Heart left ventricle (tissue), 16 donors: Measurements from ENCODE around the gene GPC6. TPM values are rescaled to one million over a fixed set of nuclear protein-coding genes. Genes with fewer than 3 reads are reported as not detected.
A peak's percentile ranks its signal among the peaks of the same experiment; 100 is the strongest.

Experiments
- ATAC-seq, 4 donors: fragments of 200-7000 bp; cut with Tn5 transposase; one replicate each; pipeline ENCODE4 v1.9.1; 2020 to 2022; ENCODE audit warnings: moderate library complexity in 4 of 4, mild to moderate bottlenecking in 3 of 4, moderate number of reproducible peaks in 1 of 4
- DNase-seq, 5 donors: peaks; one replicate each; pipeline ENCODE4 v3.0.0-alpha.2; 2020
- H3K27ac ChIP-seq, 12 donors: fragments of 200-600 bp; sonication (generic) in 4 of 12; one replicate each; pipeline versions ENCODE4 v1.5.0 to v1.8.0; 2016 to 2022; ENCODE audit warnings: mild to moderate bottlenecking in 2 of 12
- H3K27me3 ChIP-seq, 9 donors: fragments of 200-600 bp; sonication (generic) in 2 of 9; one replicate each; pipeline versions ENCODE4 v1.5.1 to v1.8.0; 2016 to 2022; ENCODE audit warnings: mild to moderate bottlenecking in 3 of 9
- H3K36me3 ChIP-seq, 9 donors: fragments of 200-600 bp; sonication (generic) in 2 of 9; one replicate each; pipeline versions ENCODE4 v1.5.0 to v1.8.0; 2018 to 2022; ENCODE audit warnings: mild to moderate bottlenecking in 2 of 9
- H3K4me1 ChIP-seq, 12 donors: fragments of 200-600 bp; sonication (generic) in 4 of 12; one replicate each; pipeline versions ENCODE4 v1.5.0 to v1.8.0; 2016 to 2022; ENCODE audit warnings: mild to moderate bottlenecking in 3 of 12
- H3K4me3 ChIP-seq, 12 donors: fragments of 200-600 bp; sonication (generic) in 4 of 12; one replicate each; pipeline versions ENCODE4 v1.5.0 to v1.8.0; 2017 to 2022; ENCODE audit warnings: mild to moderate bottlenecking in 9 of 12, moderate library complexity in 4 of 12
- H3K9me3 ChIP-seq, 12 donors: fragments of 200-600 bp; sonication (generic) in 4 of 12; one replicate each; pipeline versions ENCODE4 v1.5.0 to v1.8.0; 2016 to 2022; ENCODE audit warnings: mild to moderate bottlenecking in 1 of 12
- CTCF ChIP-seq, 12 donors: fragments of 200-600 bp; sonication (generic) in 4 of 12; IDR thresholded peaks; one replicate each; pipeline versions ENCODE4 v1.5.0 to v1.8.0; 2018 to 2022; ENCODE audit warnings: antibody characterized with exemption in 12 of 12, mild to moderate bottlenecking in 5 of 12
- POLR2A ChIP-seq, 2 donors: fragments of 450-650 bp; IDR thresholded peaks; one replicate each; pipeline ENCODE4 v1.6.1; 2017; ENCODE audit warnings: antibody characterized with exemption in 2 of 2, mild to moderate bottlenecking in 2 of 2, moderate library complexity in 2 of 2
- WGBS, 4 donors: extraction: QIAGEN DNeasy Blood & Tissue Kit in 2 of 4; methylation state at CpG; one replicate each; pipeline versions ENCODE4 v1.1.5 to v1.1.7; 2013 to 2018; 5-methylcytosine and 5-hydroxymethylcytosine counted together
- intact Hi-C, 10 donors: fragments of 100-400 bp; cut with DNase I; formaldehyde crosslinking; loops; one replicate each; pipeline versions ENCODE4 v1.11.1 to v1.14.2; 2022
- polyA plus RNA-seq, 2 donors: library from polyadenylated mRNA; stranded (reverse); fragments of 200-250 nt; gene quantifications; one replicate each; pipeline ENCODE4 v1.2.3, GENCODE V29; 2013
- total RNA-seq, 9 donors: library from RNA; depleted of rRNA in 2 of 9; stranded (reverse); fragments of >200 nt in 2 of 9; fragmentation: NEBNext Ultra II Directional in 3 of 9; extraction: Animal tissue kit (Norgen Biotek cat#: 25700) in 3 of 9; gene quantifications; one replicate each; pipeline versions ENCODE4 v1.1.0 to v1.2.4, GENCODE V29; 2016 to 2023
- donor health status: ischemic (EF 13 %, LVEDD 7.1; RV severe dilation, severe dysfunction).
- donor health status: healthy with polysubstance abuse.
- donor health status: DM: no; HTN: yes; CAD: no.
- donor health status: DM: no; HTN: no; CAD: no.
- donor health status: ischemic (EF 25% LVEDD 6.9; RV normal size, moderate dysfunction).
- donor health status: ischemic (EF 25% LVEDD 5.7; RV mildly dilated, moderate dysfunction).
- donor health status: healthy.
- donor health status: DM: yes; HTN: yes; CAD: no.
- donor health status: ischemic (EF 35%, LVEDD 5.7; RV mildly dilated, moderate dysfunction).
- donor health status: nonischemic (EF 11% LVEDD 7.7; RV severe dilation, severe dysfunction).
- donor health status: DM: yes; HTN: yes; CAD: no.
- donor health status: PGD.
- donor health status: ischemic (EF 29% LVEDD 5.4; RV normal size, mild dysfunction).
- donor health status: nonischemic (EF 23%, LVEDD 6.1; RV moderate dilation, normal function).

The GPC6 gene
- total and polyA plus RNA-seq, 11 donors, result 0.08 to 6.2 (median 2.0) TPM

- no peak for TF ChIP-seq CTCF (IDR thresholded peaks at IDR 0.05)
- no peak for TF ChIP-seq POLR2A (IDR thresholded peaks at IDR 0.05)
- no peaks in the 10 kb centered on the region for H3K9me3 ChIP-seq
- DNase-seq (no peak), ATAC-seq (no peak)
- intact Hi-C loops, result no loop called here
- no peaks in the 10 kb centered on the region for H3K4me1 ChIP-seq
- no peaks in the 10 kb centered on the region for H3K27me3 ChIP-seq
- no peaks in the 10 kb centered on the region for H3K36me3 ChIP-seq
- no peak overlapping the region for H3K27ac ChIP-seq
- no peak overlapping the region for H3K4me3 ChIP-seq
These were observed 794.2 kb downstream of the GPC6 start for GRCh38 chr13:94020833-94021232.

GRCh38 chr13:94028234-94028633 lies 801.6 kb downstream of the GPC6 start:
- no peak for TF ChIP-seq CTCF (IDR thresholded peaks at IDR 0.05)

GRCh38 chr13:94028650-94029049 lies 802.0 kb downstream of the GPC6 start:
- Histone ChIP-seq H3K36me3 (no peaks in the 10 kb centered on the region), H3K9me3 (no peaks in the 10 kb centered on the region), H3K4me1 (peaks cover 0 to 5% (median 0%) of the 10 kb centered on the region in 12 donors), H3K27ac (no peak overlapping the region), H3K4me3 (no peak overlapping the region), H3K27me3 (no peaks in the 10 kb centered on the region)
- ATAC-seq, result peak in 1 of 4 donors; percentile 49
- 49 to 63% (median 52%) methylated on average over 1 of the region's 1 CpG for WGBS, 4 donors
- DNase-seq, result no peak
- intact Hi-C loops, result no loop called here
- TF ChIP-seq CTCF (IDR thresholded peaks at IDR 0.05) (no peak), POLR2A (IDR thresholded peaks at IDR 0.05) (no peak)

More at GRCh38 chr13:94028234-94028633, 801.6 kb downstream of the GPC6 start:
- no peak overlapping the region for H3K27ac ChIP-seq
- H3K9me3 ChIP-seq, result no peaks in the 10 kb centered on the region
- WGBS, 4 donors, result 65 to 75% (median 71%) methylated on average over 2 of the region's 2 CpGs
- H3K4me1 ChIP-seq, result peaks cover 0 to 5% (median 0%) of the 10 kb centered on the region in 12 donors
- H3K27me3 ChIP-seq, result no peaks in the 10 kb centered on the region
- no peak overlapping the region for H3K4me3 ChIP-seq
- DNase-seq (no peak), ATAC-seq (no peak)
- no peaks in the 10 kb centered on the region for H3K36me3 ChIP-seq
- intact Hi-C loops, result no loop called here

- Histone ChIP-seq H3K4me3 (no peak overlapping the region), H3K36me3 (no peaks in the 10 kb centered on the region), H3K27ac (no peak overlapping the region), H3K9me3 (no peaks in the 10 kb centered on the region), H3K27me3 (no peaks in the 10 kb centered on the region), H3K4me1 (peaks cover 0 to 5% (median 0%) of the 10 kb centered on the region in 12 donors)
- 93 to 94% (median 94%) methylated on average over 14 of the region's 14 CpGs for WGBS, 4 donors
- intact Hi-C loops, result no loop called here
- no peak for TF ChIP-seq POLR2A (IDR thresholded peaks at IDR 0.05)
- no peak for TF ChIP-seq CTCF (IDR thresholded peaks at IDR 0.05)
- ATAC-seq (no peak), DNase-seq (no peak)
These were observed 804.0 kb downstream of the GPC6 start for GRCh38 chr13:94030415-94031119.
